HG03103 (cell line): ENCODE measurements around the gene SPATS2L.

Experiments used
- ATAC-seq: cut with Tn5 transposase; IDR thresholded peaks from one replicate; pipeline ENCODE4 v1.9.1; 2021; ENCODE audit warnings: low read depth; ENCODE audit not compliant: unreplicated experiment

The SPATS2L gene

DNA sequence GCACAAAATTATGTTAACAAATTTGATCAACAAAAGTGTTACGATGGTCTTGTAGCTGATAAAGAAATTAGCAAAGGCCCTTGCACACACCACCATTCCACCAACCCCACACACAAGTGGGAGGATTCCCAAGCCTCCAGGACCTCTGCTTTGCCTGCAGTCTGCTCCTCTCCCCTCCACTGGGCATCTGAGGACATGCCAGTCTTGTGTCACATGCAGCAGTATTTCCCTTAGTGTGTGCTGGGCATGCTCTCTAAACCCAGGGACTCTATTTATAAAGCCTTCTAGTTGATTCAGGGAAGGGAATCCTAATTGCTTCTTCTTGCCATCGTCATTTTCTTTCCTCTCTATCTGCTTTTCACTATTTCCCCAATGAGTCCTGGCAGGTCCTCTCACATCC lies 150.1 kb downstream of the SPATS2L start:
- ATAC-seq = no peak

DNA sequence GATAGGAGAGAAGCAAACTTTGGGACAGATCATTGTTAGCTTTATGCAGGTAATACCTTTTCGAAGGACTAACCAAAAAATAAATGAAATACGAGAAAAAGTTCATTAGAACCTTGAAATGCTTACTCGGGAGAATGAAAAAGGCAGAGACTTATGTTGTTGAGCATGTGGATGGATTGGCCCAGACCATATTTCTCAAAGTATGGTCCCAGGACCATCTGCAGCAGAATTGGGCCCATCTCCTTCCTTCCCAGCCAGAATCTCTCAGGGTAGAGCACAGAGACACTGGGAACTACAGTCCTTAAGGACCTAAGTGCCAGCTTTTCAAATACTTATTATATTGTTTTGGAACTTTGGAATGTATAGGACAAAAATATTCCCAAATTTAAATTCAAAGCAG lies 152.6 kb downstream of the SPATS2L start:
- ATAC-seq = no peak

DNA sequence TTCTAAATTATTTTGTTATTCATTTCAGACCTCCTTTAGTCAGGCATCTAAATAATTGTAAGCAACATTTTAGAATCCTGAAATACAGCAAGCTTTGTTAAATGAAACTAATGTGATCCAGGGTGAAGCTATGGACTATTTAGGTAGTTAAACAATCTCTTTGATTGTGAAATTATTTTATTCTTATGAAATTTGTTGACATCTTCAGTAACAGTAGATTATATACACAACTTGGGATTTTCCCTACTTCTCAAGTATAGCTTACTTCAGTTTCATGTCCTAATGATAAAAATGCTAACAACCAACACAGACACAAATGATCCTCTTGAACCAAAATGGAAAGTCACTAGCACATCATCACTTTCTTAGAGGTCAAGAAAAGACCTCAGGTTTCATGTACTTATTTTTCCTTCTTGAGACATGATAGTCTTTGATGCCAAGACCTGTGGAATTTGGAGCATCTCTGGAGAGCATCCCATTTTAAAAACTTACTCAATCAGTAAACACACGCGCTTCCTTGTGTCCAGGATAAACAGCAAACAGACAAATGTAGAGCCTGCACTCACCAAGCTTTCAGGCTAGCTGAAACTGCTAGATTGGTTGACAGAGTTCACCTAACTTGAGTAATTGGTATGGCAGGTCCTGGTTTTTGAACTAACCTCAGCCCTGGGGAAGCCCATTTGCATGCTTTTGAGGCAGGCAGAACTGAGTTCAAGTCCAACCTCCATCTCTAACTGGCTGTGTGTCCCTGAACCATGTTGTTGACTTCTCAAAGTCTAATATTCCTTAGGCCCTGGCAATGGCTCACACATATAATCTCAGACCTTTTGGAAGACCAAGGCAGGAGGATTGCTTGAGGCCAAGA lies 155.6 kb downstream of the SPATS2L start:
- no peak for ATAC-seq

DNA sequence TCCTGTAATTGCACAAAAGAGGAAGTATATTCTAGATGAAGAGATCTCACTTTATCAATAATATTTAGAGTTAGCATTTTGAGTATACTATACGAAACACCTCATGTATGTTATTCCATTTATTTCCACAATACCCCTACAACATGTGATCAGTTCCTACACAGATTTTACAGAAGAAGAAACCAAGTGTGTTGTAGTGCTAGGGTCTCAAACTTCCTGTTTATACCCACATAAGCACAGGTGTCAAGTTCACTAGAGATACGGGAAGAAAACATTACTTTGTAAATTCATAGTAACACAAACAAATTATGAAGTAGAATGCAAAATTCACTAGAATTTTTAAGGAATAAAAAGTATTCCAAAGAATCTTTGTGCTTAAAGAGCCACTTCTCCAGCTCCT lies 157.0 kb downstream of the SPATS2L start:
- no peak for ATAC-seq

DNA sequence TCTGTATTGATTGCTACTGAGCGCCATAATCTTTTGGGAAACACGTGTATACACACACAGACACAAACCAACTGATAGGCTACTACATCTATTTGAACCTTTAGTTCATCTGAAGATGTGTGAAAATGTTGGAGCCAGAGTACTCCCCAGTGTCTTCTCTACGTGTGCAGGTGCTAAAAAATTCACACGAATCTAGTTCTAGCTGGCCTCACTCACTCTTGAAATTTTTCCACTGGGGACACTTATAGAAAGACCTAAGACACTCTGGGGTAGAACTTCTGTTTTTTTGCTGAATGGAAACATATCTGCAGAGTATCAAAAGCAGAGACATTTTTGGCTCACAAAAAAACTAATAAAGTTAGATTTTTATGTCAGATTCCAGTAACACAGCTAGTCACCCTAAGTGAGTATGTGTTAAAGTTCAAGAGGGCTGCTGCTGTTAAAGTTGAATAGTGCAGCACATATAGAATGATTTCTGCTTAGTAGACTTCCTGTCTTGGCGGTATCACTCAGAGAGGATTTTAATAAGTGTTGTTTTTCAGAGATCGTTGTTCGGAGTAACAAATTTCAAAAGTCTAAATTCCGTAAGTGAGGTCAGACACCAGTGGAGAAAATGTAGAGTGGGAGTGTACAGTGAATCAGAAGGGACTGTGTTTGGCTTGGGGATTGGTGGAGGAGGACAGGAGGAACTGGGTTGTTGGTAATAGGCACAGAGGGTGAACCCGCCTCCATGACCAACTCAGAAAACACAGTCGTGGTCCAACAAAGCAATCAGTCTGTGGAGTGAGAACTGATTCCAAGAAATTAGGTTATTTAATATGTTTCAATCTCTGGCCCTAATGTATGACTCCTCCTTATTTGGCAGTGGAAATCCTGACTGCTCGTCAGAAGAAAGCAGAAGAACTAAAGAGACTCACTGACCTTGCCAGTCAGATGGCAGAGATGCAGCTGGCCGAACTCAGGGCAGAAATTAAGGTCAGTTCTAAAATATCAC lies 160.2 kb downstream of the SPATS2L start:
- ATAC-seq = no peak

DNA sequence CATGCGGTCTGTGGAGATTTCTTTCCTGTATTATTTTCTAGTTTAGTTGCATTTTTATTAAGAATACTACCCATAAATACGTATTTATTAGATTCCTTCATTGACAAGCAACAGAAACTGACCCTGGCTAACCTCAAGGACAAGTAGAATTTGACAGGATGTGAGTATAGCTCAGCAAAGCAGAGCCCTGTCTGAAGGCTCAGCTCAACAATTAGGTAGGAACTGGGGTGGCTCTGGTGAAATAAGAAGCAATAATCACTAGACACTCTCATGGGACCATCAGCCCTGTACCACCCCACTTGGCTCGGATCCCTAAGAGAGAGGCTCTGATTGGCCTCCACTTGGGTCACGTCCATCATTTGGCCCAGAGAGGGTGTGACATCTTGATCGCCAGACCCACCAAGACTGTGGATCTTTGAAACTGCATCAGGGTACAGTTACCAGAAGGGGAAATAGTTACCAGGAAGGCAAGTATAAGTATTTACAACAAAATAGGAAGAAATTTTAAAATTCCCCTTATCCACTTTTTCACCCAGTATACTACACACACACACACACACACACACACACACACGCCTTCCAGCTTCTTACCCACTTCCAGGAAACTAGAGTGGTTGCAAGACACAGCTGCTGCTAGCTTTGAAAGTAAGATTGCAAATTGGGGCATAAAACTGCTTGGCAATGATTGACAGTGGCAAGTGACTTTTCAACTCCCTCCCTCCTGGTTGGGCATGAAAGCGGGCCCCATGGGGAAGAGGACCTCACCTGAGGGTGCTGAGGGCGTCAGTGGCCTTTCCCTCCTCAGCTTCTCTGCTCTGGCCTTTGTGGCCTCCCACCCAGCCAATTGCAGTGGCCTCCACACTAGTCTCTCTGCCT lies 161.6 kb downstream of the SPATS2L start:
- no peak for ATAC-seq

DNA sequence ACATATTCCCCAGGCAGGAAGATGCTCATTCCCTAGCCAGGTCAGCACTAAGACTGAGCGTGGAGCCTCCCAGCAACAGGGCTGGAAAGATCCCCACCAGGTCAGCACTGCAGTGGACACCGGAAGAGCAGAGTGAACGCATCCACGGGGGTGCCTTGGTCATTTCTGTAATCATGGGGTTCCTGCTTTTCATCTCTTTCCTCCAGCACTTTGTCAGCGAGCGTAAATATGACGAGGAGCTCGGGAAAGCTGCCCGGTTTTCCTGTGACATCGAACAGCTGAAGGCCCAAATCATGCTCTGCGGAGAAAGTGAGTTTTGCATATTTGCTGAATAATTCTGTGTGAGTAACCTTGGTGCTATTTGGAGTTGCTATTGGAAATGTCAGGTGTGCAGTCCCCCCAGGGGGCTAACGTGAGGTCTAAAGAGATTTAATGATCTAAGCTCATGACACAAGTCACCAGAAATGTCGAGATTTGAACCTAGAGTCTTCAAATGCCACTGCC lies 163.3 kb downstream of the SPATS2L start:
- ATAC-seq = no peak

DNA sequence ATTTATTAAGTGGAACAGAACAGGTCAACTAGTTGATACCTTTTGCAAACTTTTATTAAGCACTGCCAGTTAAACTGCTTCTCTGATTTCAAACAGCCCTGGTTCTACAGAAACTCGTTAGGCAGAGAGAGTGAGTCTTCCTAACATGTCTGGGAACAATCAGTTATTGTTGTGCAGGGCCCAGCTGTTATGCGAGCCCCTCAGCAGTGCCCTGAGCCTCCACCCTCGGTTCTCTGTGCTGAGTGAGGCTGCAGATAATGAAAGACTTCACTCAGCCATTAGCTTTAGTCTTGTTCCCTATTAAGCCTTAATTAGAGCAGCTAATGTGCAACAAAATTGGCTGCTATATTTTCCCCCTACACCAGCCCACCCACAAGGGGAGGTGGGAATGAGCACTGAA lies 163.7 kb downstream of the SPATS2L start:
- ATAC-seq = no peak

DNA sequence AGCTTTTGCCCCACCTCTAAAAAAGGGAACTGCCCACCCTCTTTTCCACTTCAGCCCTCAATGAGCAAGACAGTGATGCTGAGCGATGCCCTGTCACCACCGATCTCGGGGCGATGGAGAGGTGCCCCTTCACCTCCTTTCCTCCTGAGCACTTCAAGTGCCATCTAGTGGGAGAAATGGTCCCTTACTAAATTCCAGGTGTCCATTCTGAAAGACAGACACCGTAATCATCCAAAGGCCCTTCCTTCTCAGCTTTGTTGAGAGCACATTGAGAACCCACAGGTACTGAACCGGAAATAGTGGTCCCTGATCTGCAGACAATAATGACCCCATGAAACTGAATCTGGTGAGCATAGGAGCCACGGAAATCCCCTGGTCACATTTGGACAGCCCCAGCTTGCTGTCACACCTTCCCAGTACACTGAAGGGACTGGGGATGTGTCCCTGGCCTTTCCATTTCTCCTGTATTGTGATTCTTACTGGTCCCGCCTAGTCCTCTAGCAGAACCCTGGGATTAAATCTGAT lies 164.9 kb downstream of the SPATS2L start:
- peak; percentile 71 for ATAC-seq

DNA sequence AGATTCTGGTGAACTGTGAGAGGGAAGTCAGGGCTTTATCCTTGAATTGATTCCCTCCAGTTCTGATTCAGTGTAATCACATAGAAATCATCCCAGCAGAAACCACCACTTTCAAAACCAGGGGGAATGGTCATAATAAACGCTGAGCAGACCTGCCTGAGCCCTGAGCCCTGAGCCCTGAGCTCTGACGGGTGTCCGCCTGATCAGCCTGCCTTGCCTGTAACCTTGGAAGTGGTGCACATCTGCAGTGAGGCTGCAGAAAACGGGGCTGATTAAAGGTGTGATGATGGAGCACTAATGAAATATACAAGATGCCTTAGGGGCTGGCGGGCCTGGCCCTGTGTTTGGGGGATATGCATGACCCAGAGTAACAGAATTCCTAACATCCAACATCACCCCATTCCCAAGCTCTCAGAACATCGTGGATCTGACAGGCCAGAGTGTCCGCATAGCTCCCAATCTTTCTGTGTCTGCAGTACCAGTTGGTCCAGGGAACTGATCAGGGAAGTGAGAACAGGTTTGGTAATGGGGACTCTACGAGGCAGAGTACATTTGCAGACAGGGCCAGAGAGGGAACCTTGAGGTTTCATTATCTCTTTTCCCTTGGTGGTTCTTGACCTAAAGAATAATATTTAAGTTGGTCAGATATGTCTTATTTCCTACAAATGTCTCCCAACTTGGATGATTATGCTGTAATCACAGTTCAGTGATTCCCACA lies 165.6 kb downstream of the SPATS2L start:
- ATAC-seq = peak; percentile 13

DNA sequence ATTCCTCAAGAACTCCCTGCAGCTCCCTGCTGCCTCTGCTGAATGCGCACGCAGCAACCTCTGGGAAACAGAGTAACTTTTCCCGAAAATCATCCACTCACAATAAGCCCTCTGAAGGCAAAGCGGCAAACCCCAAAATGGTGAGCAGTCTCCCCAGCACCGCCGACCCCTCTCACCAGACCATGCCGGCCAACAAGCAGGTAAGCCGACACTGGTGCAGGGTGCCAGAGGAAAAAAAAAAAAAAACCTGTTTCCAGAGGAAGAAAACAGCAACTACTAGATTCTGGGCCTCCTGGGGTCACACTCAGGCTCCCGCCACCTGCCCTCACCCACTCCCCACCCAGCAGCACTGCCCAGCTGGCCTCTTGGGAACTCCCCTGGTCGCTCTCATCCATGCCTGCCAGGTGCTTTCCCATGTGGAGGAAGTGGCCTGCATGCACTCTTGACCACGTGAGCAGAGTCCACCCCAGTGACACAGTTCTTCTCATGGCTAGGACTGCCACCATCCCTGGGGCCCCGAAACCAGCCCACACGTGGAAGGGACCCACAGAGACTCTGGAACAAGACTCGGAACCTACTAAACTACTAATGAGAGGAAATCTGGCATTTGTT lies 166.5 kb downstream of the SPATS2L start:
- ATAC-seq = no peak

DNA sequence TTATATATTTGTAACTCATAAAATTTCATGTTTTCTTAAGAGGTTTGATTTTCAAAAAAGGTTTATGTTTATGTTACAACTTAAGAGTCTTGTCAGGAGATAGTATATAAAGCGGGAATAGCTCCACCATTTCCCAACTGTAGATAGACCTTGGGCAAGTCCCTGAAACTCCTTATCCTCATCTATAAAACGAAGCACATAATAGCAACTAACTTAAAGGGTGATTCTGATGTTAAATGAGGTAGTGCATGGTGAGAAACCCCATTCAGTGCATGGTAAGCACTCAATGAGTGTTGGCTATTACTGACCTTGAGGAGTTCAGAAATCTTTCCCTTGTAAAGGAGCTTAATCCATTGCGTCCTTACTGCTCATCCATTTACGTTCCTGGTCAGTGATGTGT lies 169.3 kb downstream of the SPATS2L start:
- no peak for ATAC-seq

DNA sequence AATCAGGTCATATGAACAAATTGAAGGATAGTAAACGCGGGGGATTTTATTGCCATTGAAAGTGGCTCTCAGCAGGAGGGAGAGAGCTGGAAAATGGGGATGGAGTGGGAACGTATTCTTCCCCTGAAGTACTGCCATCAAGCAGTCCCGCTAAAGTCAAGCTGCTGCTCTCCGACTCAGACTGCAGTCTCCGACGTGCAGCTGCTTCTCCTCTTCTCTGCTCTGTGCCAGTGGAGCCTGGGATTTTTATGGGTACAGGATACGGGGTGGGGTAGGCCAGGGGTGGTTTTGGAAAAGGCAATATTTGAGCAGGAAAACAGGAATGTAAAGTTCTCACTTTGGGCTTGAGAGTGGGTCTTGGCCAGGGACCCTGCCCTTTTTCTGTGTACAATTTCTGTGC lies 170.3 kb downstream of the SPATS2L start:
- no peak for ATAC-seq

DNA sequence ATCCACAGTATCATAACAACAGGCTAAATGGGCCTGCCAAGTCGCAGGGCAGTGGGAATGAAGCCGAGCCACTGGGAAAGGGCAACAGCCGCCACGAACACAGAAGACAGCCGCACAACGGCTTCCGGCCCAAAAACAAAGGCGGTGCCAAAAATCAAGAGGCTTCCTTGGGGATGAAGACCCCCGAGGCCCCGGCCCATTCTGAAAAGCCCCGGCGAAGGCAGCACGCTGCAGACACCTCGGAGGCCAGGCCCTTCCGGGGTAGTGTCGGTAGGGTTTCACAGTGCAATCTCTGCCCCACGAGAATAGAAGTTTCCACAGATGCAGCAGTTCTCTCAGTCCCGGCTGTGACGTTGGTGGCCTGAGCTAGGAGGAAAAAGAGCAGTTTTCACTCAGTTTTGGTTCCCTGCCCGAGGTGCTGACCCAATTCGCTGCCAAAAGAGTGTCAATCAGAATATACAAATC lies 171.2 kb downstream of the SPATS2L start:
- no peak for ATAC-seq

DNA sequence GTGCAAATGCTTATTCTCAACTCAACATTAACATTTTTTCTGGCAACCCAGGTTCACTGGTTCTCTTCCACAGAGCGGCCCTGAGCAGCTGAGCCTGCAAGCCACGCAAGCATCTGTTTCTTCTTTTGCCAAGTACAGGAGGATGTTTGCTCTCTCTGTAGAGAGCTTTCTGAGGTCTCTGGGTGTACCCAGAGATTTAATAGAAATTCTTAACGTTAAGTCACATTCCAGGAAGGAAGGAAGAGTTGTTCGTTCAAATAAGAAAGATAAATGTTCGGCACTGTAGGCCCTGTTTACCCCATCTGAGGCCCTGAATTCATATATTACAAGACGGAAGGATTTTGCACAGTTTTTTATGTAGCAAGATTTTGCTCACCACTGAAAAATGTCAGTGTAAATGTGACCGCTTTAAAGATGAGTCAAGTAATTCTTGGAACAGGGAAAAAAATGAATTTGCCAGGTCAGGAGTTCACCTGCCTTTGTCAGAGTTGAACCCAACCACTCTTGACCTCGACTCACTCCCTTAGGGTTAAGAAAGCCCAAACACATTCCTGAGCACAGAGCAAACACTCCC lies 173.3 kb downstream of the SPATS2L start:
- no peak for ATAC-seq

DNA sequence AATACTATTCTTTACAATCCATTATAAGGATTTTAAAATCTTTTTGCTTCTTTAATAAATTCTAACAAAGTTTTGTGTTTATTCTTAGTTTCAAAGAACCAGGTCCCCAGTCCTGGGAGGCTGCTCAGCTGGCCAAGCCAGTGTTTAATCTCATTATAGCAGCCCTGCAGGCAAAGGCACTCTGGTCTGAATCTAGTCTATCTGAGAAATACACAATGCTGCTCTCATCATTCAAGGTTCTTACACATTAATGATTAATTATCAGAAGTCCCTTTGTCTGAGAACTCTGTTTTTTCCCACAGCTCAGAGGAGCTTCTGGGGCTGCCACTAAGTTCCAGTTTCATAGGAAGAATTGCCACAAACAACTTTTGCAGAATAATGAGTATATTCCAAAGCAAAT lies 175.7 kb downstream of the SPATS2L start:
- no peak for ATAC-seq

DNA sequence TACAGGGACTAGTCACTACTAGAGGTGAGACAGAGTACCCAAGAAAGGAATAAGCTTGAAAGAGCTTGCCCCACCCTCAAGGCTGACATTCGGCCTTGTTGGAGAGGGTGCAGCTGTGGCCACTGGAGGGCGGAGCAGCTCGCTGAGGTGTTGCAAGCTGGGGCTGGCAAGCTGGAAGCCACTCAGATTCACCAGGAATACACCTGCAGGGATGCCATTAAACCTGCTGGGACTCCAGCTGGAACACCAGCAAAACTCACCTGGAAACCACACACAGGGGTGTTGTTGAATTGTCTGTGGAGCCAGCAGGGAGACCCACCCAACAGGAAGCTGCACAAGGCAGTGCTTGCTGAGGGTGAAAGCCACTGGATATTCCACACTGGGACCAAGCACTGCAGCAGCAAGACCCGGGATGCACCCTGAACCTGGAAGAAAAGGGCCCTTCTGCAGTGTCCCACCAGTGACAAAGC lies 177.3 kb downstream of the SPATS2L start:
- ATAC-seq = peak; percentile 42

DNA sequence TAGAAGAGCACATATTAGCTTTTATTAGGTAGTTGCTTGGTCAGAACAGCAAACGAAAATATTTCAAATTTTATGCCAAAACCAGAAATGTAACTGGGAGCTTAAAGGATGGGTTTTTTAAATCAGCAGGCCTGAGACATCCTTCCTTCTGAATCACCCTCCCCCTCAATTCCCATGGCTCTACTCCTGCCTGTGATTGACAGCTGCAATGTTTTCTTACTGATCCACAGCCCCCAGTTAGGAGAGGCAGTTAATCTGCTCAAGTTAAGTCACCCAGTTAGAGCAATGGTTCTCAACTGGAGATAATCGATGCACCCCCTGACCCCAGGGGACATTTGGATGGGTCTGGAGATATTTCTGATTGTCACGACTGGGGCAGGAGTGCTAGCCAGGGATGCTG lies 178.4 kb downstream of the SPATS2L start:
- ATAC-seq = no peak
